ENCODE results near the gene ATG9B.

The ATG9B gene

GRCh38 chr7:151070574-151070960 lies 46.3 kb upstream of the ATG9B start:
- no peak overlapping the region for H2BK15ac ChIP-seq (ENCODE audit: low read depth, poor library complexity, severe bottlenecking)
- H4K8ac ChIP-seq (ENCODE audit: low read length): no peak overlapping the region
- H3K4me3 ChIP-seq (ENCODE audit: insufficient read depth in 1 of 2, low read depth in 1 of 2, low read length in 2 of 2): no peak overlapping the region
- no peak overlapping the region for H3K23ac ChIP-seq (ENCODE audit: low read length in 2 of 2)
- peaks cover 86 to 92% of the 10 kb centered on the region in 2 experiments for H3K36me3 ChIP-seq (ENCODE audit: control insufficient read depth in 1 of 2, insufficient read depth in 2 of 2, low read depth in 1 of 2, low read length in 2 of 2)
- H4K91ac ChIP-seq (ENCODE audit: low read length): no peak overlapping the region
- H2BK5ac ChIP-seq (ENCODE audit: low read depth, low read length, poor library complexity, severe bottlenecking): no peak overlapping the region
- H3K9me3 ChIP-seq (ENCODE audit: control insufficient read depth, low read length): no peaks in the 10 kb centered on the region
- no peak overlapping the region for H2AFZ ChIP-seq (ENCODE audit: low read depth, low read length)
- H3K9ac ChIP-seq (ENCODE audit: low read length): no peak overlapping the region
- H3K4me2 ChIP-seq (ENCODE audit: low read length, poor library complexity, severe bottlenecking): no peak overlapping the region
- H3K18ac ChIP-seq (ENCODE audit: low read depth in 1 of 2, low read length in 2 of 2): no peak overlapping the region
- peaks cover 51% of the 10 kb centered on the region for H3K79me1 ChIP-seq (replicated peaks; ENCODE audit: low read length, poor library complexity, severe bottlenecking)
- no peaks in the 10 kb centered on the region for H3K27me3 ChIP-seq (ENCODE audit: control insufficient read depth in 1 of 2, insufficient read depth in 1 of 2, low read length in 2 of 2)
- WGBS: 95% methylated on average over 15 of the region's 15 CpGs
- H2BK120ac ChIP-seq (ENCODE audit: low read depth, low read length): no peak overlapping the region
- no peak overlapping the region for H3K4ac ChIP-seq (ENCODE audit: low read depth in 1 of 2, low read length in 2 of 2)
- H3K4me1 ChIP-seq (ENCODE audit: control insufficient read depth, insufficient read depth, low read depth, low read length): peaks cover 16% of the 10 kb centered on the region
- H3K27ac ChIP-seq (ENCODE audit: low read length, poor library complexity, severe bottlenecking): no peak overlapping the region
- H2AK5ac ChIP-seq (ENCODE audit: low read length, severe bottlenecking): no peak overlapping the region
- no peak overlapping the region for H3K14ac ChIP-seq (ENCODE audit: low read length in 2 of 2)
- H2BK12ac ChIP-seq (ENCODE audit: low read length in 2 of 2): no peak overlapping the region
- no peak for DNase-seq

DNA sequence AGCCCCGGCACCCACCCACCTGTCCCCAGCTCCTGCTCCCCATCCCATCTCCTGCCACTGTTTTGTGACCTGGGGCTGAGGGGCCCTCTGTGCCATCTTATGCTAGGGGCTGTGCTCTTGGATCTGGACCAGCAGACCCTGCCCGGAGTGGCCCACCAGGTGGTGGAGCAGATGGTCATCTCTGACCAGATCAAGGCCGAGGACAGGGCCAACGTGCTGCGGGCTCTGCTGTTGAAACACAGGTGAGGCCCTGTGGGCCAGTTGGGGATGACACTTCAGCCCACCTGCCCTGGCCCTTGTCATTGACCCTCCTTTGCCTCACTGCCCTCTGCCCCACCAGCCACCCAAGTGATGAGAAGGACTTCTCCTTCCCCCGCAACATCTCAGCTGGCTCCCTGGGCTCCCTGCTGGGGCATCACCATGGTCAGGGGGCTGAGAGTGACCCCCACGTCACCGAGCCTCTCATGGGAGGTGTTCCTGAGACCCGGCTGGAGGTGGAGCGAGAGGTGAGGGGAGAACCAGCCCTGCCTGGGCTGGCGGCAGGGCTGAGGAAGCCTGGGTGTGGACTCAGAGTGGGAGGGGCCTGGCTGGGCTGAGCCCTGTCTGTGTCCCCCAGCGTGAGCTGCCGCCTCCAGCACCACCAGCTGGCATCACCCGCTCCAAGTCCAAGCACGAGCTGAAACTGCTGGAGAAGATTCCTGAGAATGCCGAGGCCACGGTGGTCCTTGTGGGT lies 45.7 kb upstream of the ATG9B start:
- H3K23ac ChIP-seq (ENCODE audit: low read length in 2 of 2): no peak overlapping the region
- 98% methylated on average over 17 of the region's 17 CpGs for WGBS
- no peak overlapping the region for H2BK15ac ChIP-seq (ENCODE audit: low read depth, poor library complexity, severe bottlenecking)
- no peak overlapping the region for H3K4me2 ChIP-seq (ENCODE audit: low read length, poor library complexity, severe bottlenecking)
- H3K36me3 ChIP-seq (ENCODE audit: control insufficient read depth in 1 of 2, insufficient read depth in 2 of 2, low read depth in 1 of 2, low read length in 2 of 2): peaks cover 86 to 92% of the 10 kb centered on the region in 2 experiments
- no peak overlapping the region for H2BK5ac ChIP-seq (ENCODE audit: low read depth, low read length, poor library complexity, severe bottlenecking)
- H3K9me3 ChIP-seq (ENCODE audit: control insufficient read depth, low read length): no peaks in the 10 kb centered on the region
- no peak overlapping the region for H4K8ac ChIP-seq (ENCODE audit: low read length)
- H3K4me3 ChIP-seq (ENCODE audit: insufficient read depth in 1 of 2, low read depth in 1 of 2, low read length in 2 of 2): no peak overlapping the region
- no peak overlapping the region for H3K4ac ChIP-seq (ENCODE audit: low read depth in 1 of 2, low read length in 2 of 2)
- no peak overlapping the region for H4K91ac ChIP-seq (ENCODE audit: low read length)
- H3K9ac ChIP-seq (ENCODE audit: low read length): no peak overlapping the region
- H2AK5ac ChIP-seq (ENCODE audit: low read length, severe bottlenecking): no peak overlapping the region
- H3K4me1 ChIP-seq (ENCODE audit: control insufficient read depth, insufficient read depth, low read depth, low read length): peaks cover 16% of the 10 kb centered on the region
- no peak overlapping the region for H2AFZ ChIP-seq (ENCODE audit: low read depth, low read length)
- DNase-seq: no peak
- H3K79me1 ChIP-seq (replicated peaks; ENCODE audit: low read length, poor library complexity, severe bottlenecking): peaks cover 52% of the 10 kb centered on the region
- H3K18ac ChIP-seq (ENCODE audit: low read depth in 1 of 2, low read length in 2 of 2): no peak overlapping the region
- no peak overlapping the region for H2BK12ac ChIP-seq (ENCODE audit: low read length in 2 of 2)
- H2BK120ac ChIP-seq (ENCODE audit: low read depth, low read length): no peak overlapping the region
- H3K27ac ChIP-seq (ENCODE audit: low read length, poor library complexity, severe bottlenecking): no peak overlapping the region
- no peaks in the 10 kb centered on the region for H3K27me3 ChIP-seq (ENCODE audit: control insufficient read depth in 1 of 2, insufficient read depth in 1 of 2, low read length in 2 of 2)
- no peak overlapping the region for H3K14ac ChIP-seq (ENCODE audit: low read length in 2 of 2)

GRCh38 chr7:151068069-151068773 lies 43.9 kb upstream of the ATG9B start:
- Histone ChIP-seq H3K9me3 (ENCODE audit: control insufficient read depth, low read length) (no peaks in the 10 kb centered on the region), H3K79me1 (replicated peaks; ENCODE audit: low read length, poor library complexity, severe bottlenecking) (peaks cover 52% of the 10 kb centered on the region)
- WGBS: 53% methylated on average over 12 of the region's 12 CpGs

DNA sequence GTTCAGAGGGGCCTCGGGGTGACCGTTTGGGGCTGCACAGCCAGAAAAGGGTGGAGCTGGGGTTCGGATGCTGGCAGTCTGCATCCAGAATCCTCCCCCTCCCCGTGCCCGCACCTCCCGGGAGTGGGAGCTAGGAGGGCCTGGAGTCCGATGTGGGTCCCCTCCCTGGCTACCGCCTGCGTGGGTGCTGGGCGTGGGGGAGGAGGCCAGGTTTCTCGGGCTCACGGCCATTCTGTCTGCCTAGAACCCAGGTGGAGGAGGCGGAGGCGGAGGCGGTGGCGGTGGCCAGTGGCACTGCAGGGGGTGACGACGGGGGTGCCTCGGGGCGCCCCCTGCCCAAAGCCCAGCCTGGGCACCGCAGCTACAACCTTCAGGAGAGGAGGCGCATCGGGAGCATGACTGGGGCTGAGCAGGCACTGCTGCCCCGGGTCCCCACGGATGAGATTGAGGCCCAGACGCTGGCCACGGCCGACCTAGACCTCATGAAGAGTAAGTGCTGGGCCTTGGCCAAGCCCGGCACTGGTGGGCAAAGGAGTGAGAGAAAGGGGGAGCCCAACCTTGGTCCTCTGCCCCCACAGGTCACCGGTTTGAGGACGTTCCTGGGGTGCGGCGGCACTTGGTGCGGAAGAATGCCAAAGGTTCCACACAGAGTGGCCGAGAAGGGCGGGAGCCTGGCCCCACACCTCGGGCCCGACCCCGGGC lies 42.1 kb upstream of the ATG9B start:
- H3K79me1 ChIP-seq (replicated peaks; ENCODE audit: low read length, poor library complexity, severe bottlenecking): peaks cover 45% of the 10 kb centered on the region
- H2BK12ac ChIP-seq (ENCODE audit: low read length in 2 of 2): no peak overlapping the region
- no peak overlapping the region for H3K9ac ChIP-seq (ENCODE audit: low read length)
- H3K14ac ChIP-seq (ENCODE audit: low read length in 2 of 2): no peak overlapping the region
- H3K4ac ChIP-seq (ENCODE audit: low read depth in 1 of 2, low read length in 2 of 2): no peak overlapping the region
- H2BK15ac ChIP-seq (ENCODE audit: low read depth, poor library complexity, severe bottlenecking): no peak overlapping the region
- H3K4me2 ChIP-seq (ENCODE audit: low read length, poor library complexity, severe bottlenecking): no peak overlapping the region
- no peak for DNase-seq
- H3K36me3 ChIP-seq (ENCODE audit: control insufficient read depth in 1 of 2, insufficient read depth in 2 of 2, low read depth in 1 of 2, low read length in 2 of 2): peaks cover 72 to 76% of the 10 kb centered on the region in 2 experiments
- peaks cover 40% of the 10 kb centered on the region for H3K4me1 ChIP-seq (ENCODE audit: control insufficient read depth, insufficient read depth, low read depth, low read length)
- H4K91ac ChIP-seq (ENCODE audit: low read length): no peak overlapping the region
- no peaks in the 10 kb centered on the region for H3K27me3 ChIP-seq (ENCODE audit: control insufficient read depth in 1 of 2, insufficient read depth in 1 of 2, low read length in 2 of 2)
- H2BK120ac ChIP-seq (ENCODE audit: low read depth, low read length): no peak overlapping the region
- no peak overlapping the region for H2BK5ac ChIP-seq (ENCODE audit: low read depth, low read length, poor library complexity, severe bottlenecking)
- no peak overlapping the region for H3K18ac ChIP-seq (ENCODE audit: low read depth in 1 of 2, low read length in 2 of 2)
- peak overlapping the region; percentile 6 for H2AK5ac ChIP-seq (ENCODE audit: low read length, severe bottlenecking)
- H3K4me3 ChIP-seq (ENCODE audit: insufficient read depth in 1 of 2, low read depth in 1 of 2, low read length in 2 of 2): no peak overlapping the region
- no peak overlapping the region for H3K23ac ChIP-seq (ENCODE audit: low read length in 2 of 2)
- no peak overlapping the region for H2AFZ ChIP-seq (ENCODE audit: low read depth, low read length)
- H3K27ac ChIP-seq (ENCODE audit: low read length, poor library complexity, severe bottlenecking): no peak overlapping the region
- H4K8ac ChIP-seq (ENCODE audit: low read length): no peak overlapping the region
- 94% methylated on average over 39 of the region's 39 CpGs for WGBS
- H3K9me3 ChIP-seq (ENCODE audit: control insufficient read depth, low read length): no peaks in the 10 kb centered on the region

More at GRCh38 chr7:151068069-151068773, 43.9 kb upstream of the ATG9B start:
- Histone ChIP-seq H3K4me2 (ENCODE audit: low read length, poor library complexity, severe bottlenecking) (peak overlapping the region; percentile 34), H3K14ac (ENCODE audit: low read length in 2 of 2) (no peak overlapping the region), H3K27me3 (ENCODE audit: control insufficient read depth in 1 of 2, insufficient read depth in 1 of 2, low read length in 2 of 2) (no peaks in the 10 kb centered on the region), H3K4me1 (ENCODE audit: control insufficient read depth, insufficient read depth, low read depth, low read length) (peaks cover 27% of the 10 kb centered on the region), H2BK5ac (ENCODE audit: low read depth, low read length, poor library complexity, severe bottlenecking) (peak overlapping the region; percentile 36), H3K18ac (ENCODE audit: low read depth in 1 of 2, low read length in 2 of 2) (peak overlapping the region in 1 of 2 experiments; percentile 16), H2BK120ac (ENCODE audit: low read depth, low read length) (peak overlapping the region; percentile 45), H2BK15ac (ENCODE audit: low read depth, poor library complexity, severe bottlenecking) (no peak overlapping the region), H3K9ac (ENCODE audit: low read length) (no peak overlapping the region), H4K8ac (ENCODE audit: low read length) (no peak overlapping the region), H3K23ac (ENCODE audit: low read length in 2 of 2) (no peak overlapping the region), H3K36me3 (ENCODE audit: control insufficient read depth in 1 of 2, insufficient read depth in 2 of 2, low read depth in 1 of 2, low read length in 2 of 2) (peaks cover 81 to 90% of the 10 kb centered on the region in 2 experiments), H2AFZ (ENCODE audit: low read depth, low read length) (no peak overlapping the region), H4K91ac (ENCODE audit: low read length) (peak overlapping the region; percentile 49), H2AK5ac (ENCODE audit: low read length, severe bottlenecking) (no peak overlapping the region), H2BK12ac (ENCODE audit: low read length in 2 of 2) (peak overlapping the region in 1 of 2 experiments; percentile 55), H3K4ac (ENCODE audit: low read depth in 1 of 2, low read length in 2 of 2) (no peak overlapping the region), H3K4me3 (ENCODE audit: insufficient read depth in 1 of 2, low read depth in 1 of 2, low read length in 2 of 2) (no peak overlapping the region), H3K27ac (ENCODE audit: low read length, poor library complexity, severe bottlenecking) (peak overlapping the region; percentile 90)
- DNase-seq: peak; percentile 82
